Cardiac fibroblast (primary cell): ENCODE measurements around the gene RRM1.
A peak's percentile ranks its signal among the peaks of the same experiment; 100 is the strongest.

ENCODE experiments used
- DNase-seq, 2 donors: peaks; one replicate each; pipeline versions ENCODE4 v3.0.0 to v3.0.0-alpha.2; 2010; ENCODE audit warnings: low read depth in 2 of 2
- H3K4me3 ChIP-seq, 2 donors: replicated peaks in 1 of 2; 1 replicate in 1 of 2; 2 replicates in 1 of 2; pipeline ENCODE4 v1.5.1; 2011; ENCODE audit warnings: low read depth in 2 of 2, low read length in 2 of 2, mild to moderate bottlenecking in 2 of 2, moderate library complexity in 1 of 2
- CTCF ChIP-seq: IDR thresholded peaks from one replicate; pipeline ENCODE4 v1.5.1; 2011; ENCODE audit warnings: low read depth, mild to moderate bottlenecking, low read length, inconsistent platforms

RRM1 gene

DNA sequence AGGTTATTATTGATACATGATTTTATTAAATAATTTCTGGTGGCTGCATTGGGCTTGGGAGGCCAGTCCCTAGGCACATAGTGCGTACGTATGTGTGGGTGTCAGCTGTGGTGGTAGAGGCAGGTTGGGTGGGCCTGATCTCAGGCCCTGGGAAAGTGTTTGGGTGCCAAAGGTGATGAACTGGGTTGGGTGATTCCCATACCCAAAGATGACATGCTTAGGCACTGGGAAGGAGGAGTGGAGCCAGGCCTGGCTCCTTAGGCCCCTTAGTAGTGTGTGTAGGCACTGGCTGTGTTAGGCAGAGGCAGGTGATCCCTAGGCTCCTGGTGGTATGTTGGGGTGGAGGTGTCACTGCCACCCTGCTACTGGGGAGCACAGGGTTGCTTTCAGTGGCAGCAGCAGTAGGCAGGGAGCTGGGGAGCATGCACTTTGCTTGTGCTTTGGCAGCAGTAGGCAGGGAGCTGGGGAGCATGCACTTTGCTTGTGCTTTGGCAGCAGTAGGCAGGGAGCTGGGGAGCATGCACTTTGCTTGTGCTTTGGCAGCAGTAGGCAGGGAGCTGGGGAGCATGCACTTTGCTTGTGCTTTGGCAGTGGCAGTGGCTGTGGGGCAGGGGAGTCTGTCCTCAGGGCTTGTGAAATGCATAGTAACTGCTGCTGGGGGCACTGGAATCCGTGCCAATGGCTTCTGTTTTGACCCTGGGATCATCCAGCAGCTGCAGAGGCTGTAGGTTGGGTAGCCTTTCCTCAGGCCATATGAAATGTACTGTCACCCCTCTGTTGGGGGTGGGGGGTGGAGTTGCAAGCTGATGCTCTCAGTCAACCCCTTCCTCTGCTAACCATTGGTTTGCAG, 84.4 kb downstream of the RRM1 start:
- TF ChIP-seq CTCF = no peak
- no peak for DNase-seq
- no peak overlapping the region for H3K4me3 ChIP-seq

DNA sequence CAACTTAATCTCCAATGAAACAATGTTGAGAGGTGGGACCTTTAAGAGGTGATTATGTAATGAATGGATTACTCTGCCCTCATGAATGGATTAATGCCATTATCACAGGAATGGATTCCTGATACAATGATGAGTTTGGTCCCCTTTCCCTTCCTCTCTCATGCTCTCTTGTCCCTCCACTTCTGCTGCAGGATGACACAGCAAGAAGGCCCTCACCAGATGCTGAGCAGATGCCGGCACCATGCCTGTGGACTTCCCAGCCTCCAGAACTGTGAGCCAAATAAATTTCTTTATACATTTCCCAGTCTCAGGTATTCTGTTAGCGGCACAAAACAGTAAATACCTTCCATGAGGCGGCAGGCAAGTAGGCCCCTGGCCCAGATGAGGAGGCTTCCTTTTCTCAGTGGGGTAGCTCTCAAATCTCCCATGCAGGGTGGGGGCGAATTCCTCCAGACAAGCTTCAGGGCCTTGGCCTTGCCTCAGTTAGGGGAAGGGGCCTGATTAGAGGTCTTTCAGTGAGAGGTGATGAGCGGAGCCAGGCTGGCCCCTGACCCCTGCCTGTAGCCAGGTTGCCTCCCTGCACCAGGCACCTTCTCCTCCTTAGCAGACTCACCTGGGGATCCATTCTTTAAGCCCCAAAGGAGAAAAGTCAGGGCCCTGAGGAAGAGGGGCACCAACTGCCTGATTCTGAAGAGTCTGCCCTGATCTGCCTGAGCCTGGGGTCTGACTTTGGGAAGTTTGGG, 86.0 kb downstream of the RRM1 start:
- no peak for DNase-seq
- no peak for TF ChIP-seq CTCF
- no peak overlapping the region for H3K4me3 ChIP-seq

GRCh38 chr11:4181782-4182721, 87.5 kb downstream of the RRM1 start:
- peak; percentile 67 to 68 for DNase-seq
- TF ChIP-seq CTCF = peak; percentile 85

DNA sequence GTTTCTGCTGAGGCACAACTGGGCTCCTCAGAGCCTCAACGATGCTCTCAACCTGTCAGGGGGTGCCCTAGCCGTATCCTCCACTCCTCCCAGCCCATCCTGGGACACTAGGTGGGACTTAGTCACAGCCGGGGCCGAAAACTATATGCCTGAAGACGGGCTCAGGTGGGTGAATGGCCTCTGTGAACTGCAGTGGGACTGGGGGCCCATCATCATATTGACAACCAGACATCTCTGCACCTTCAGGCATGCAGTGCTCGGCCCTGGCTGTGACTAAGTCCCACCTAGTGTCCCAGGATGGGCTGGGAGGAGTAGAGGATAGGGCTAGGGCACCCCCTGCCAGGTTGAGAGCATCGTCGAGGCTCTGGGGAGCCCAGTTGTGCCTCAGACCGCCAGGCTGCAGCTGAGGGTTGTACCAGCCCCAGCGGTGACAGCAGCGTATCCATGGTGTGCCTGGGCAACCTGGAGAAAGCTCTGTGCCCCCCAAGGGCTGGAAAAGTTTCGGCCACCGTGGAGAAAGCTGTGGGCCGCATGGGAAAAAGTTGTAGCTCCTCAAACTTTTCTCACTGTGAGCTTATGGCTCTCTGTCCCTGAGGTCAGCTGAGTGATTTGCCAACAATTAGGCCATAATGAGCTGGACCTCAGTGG, 88.9 kb downstream of the RRM1 start:
- TF ChIP-seq CTCF = no peak
- H3K4me3 ChIP-seq = no peak overlapping the region
- DNase-seq = no peak

More at GRCh38 chr11:4181782-4182721, 87.5 kb downstream of the RRM1 start:
- H3K4me3 ChIP-seq = no peak overlapping the region

DNA sequence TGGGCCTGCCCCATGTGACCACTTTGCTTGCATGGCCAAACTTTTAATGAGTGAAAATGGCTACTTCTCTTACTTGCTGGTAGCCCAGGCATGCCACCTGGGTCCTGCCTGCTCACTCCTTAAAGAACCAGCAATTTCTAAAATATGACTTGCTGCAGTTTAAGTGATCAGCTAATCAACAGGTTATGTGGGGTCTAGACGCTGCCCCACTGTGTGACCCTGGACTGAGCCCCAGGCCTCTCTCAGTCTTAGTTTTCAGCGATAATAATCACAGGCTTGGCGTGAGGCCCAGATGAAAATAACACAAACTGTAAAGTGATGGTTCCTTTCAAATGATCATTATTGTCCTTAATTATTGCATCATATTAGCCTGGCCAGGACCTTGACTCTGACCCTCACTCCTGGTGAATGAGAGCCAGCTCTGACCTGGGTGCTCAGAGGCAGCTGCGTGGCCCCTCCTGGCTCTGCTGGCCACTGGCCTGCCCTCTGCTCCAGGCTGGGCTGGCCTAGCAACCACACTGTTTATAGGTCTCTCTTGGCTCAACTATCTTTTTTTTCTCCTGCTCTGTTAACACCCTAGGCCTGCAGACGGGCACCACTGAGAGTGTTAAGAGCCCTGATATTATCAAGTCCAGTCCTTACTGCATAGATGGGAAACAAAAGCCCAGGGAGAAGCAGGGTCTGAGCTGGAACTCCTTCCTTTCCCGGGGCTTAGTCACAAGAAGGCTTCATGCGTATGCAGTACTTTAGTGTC, 89.7 kb downstream of the RRM1 start:
- no peak overlapping the region for H3K4me3 ChIP-seq
- TF ChIP-seq CTCF = no peak
- DNase-seq = peak in 1 of 2 donors; percentile 6
